Loucy (cell line): Measurements from ENCODE around the gene COX19.

Experiments
- H2AFZ ChIP-seq: fragments of 200-600 bp; sonication (generic); 2 replicates; pipeline ENCODE4 v1.6.0; 2016; ENCODE audit warnings: antibody characterized with exemption, mild to moderate bottlenecking, low read length, moderate library complexity
- H3F3A ChIP-seq: fragments of 200-600 bp; 2 replicates; pipeline ENCODE4 v1.6.0; 2016; ENCODE audit warnings: antibody characterized with exemption, low read depth, mild to moderate bottlenecking
- H3K27me3 ChIP-seq: fragments of 200-600 bp; sonication (generic); 2 replicates; pipeline ENCODE4 v1.6.1; 2014; ENCODE audit warnings: low read length, mild to moderate bottlenecking; ENCODE audit not compliant: insufficient read depth, poor library complexity, severe bottlenecking
- H3K36me3 ChIP-seq: fragments of 200-600 bp; sonication (generic); 2 replicates; pipeline ENCODE4 v1.6.1; 2016; ENCODE audit warnings: low read length; ENCODE audit not compliant: insufficient read depth
- H3K4me1 ChIP-seq: fragments of 200-600 bp; sonication (generic); 2 replicates; pipeline ENCODE4 v1.5.1; 2014; ENCODE audit warnings: low read length, mild to moderate bottlenecking; ENCODE audit not compliant: insufficient read depth, poor library complexity, severe bottlenecking
- H3K4me2 ChIP-seq: fragments of 200-600 bp; sonication (generic); 2 replicates; pipeline ENCODE4 v1.6.0; 2014; ENCODE audit warnings: antibody characterized with exemption, low read length, low read depth, mild to moderate bottlenecking; ENCODE audit not compliant: poor library complexity, severe bottlenecking
- H3K4me3 ChIP-seq: fragments of 200-600 bp; sonication (generic); 2 replicates; pipeline ENCODE4 v1.5.1; 2014; ENCODE audit warnings: low read length, mild to moderate bottlenecking, mixed read lengths; ENCODE audit not compliant: poor library complexity, severe bottlenecking
- H3K79me2 ChIP-seq: fragments of 200-600 bp; sonication (generic); 2 replicates; pipeline ENCODE4 v1.6.1; 2014; ENCODE audit warnings: low read length; ENCODE audit not compliant: insufficient read depth
- H3K9ac ChIP-seq: fragments of 200-600 bp; sonication (generic); 2 replicates; pipeline ENCODE4 v1.6.0; 2014; ENCODE audit warnings: mild to moderate bottlenecking, low read depth, low read length, moderate library complexity; ENCODE audit not compliant: poor library complexity, severe bottlenecking
- H3K9me2 ChIP-seq: fragments of 200-600 bp; sonication (generic); replicated peaks from 2 replicates; pipeline ENCODE4 v1.6.1; 2016; ENCODE audit warnings: low read depth, low read length, mixed read lengths
- H3K9me3 ChIP-seq: fragments of 200-600 bp; sonication (generic); 2 replicates; pipeline ENCODE4 v1.6.1; 2014; ENCODE audit warnings: mild to moderate bottlenecking, antibody characterized with exemption, low read length, low read depth; ENCODE audit not compliant: insufficient read depth
- H4K20me1 ChIP-seq: fragments of 200-600 bp; sonication (generic); 2 replicates; pipeline ENCODE4 v1.6.0; 2014; ENCODE audit warnings: antibody characterized with exemption, low read length, mild to moderate bottlenecking; ENCODE audit not compliant: insufficient read depth, poor library complexity, severe bottlenecking
- CTCF ChIP-seq: fragments of 200-600 bp; sonication (generic); conservative IDR thresholded peaks from 2 replicates; pipeline ENCODE4 v1.5.1; 2014; ENCODE audit warnings: mild to moderate bottlenecking, antibody characterized with exemption, low read length
- EZH2phosphoT487 ChIP-seq: fragments of 200-600 bp; IDR thresholded peaks from 2 replicates; pipeline ENCODE4 v1.6.1; 2018; ENCODE audit warnings: antibody characterized with exemption, mild to moderate bottlenecking, moderate library complexity, borderline replicate concordance

Gene COX19

GRCh38 chr7:988426-988911, 13.1 kb upstream of the COX19 start:
- peaks cover 20% of the 10 kb centered on the region for H3K4me1 ChIP-seq
- TF ChIP-seq EZH2phosphoT487 (no peak), CTCF (no peak)
- H3K4me2 ChIP-seq, result no peak overlapping the region
- no peaks in the 10 kb centered on the region for H3K9me2 ChIP-seq
- H3K4me3 ChIP-seq, result no peak overlapping the region
- H3K9me3 ChIP-seq, result no peaks in the 10 kb centered on the region
- H3K27me3 ChIP-seq, result no peaks in the 10 kb centered on the region
- H2AFZ ChIP-seq, result no peak overlapping the region
- H3K9ac ChIP-seq, result no peak overlapping the region
- no peaks in the 10 kb centered on the region for H3K79me2 ChIP-seq
- H4K20me1 ChIP-seq, result no peaks in the 10 kb centered on the region
- H3K36me3 ChIP-seq, result no peaks in the 10 kb centered on the region
- no peaks in the 10 kb centered on the region for H3F3A ChIP-seq

GRCh38 chr7:987909-988308, 12.6 kb upstream of the COX19 start:
- Histone ChIP-seq H3K36me3 (no peaks in the 10 kb centered on the region), H3F3A (no peaks in the 10 kb centered on the region), H3K4me1 (peaks cover 20% of the 10 kb centered on the region), H3K9me2 (no peaks in the 10 kb centered on the region), H3K27me3 (no peaks in the 10 kb centered on the region), H3K9me3 (no peaks in the 10 kb centered on the region), H2AFZ (no peak overlapping the region), H3K4me3 (no peak overlapping the region), H3K4me2 (no peak overlapping the region), H3K79me2 (no peaks in the 10 kb centered on the region), H3K9ac (no peak overlapping the region), H4K20me1 (no peaks in the 10 kb centered on the region)
- no peak for TF ChIP-seq CTCF
- no peak for TF ChIP-seq EZH2phosphoT487

- Histone ChIP-seq H3K4me3 (no peak overlapping the region), H3K4me2 (no peak overlapping the region), H3K9me2 (no peaks in the 10 kb centered on the region), H3F3A (no peaks in the 10 kb centered on the region), H3K79me2 (no peaks in the 10 kb centered on the region), H3K9me3 (no peaks in the 10 kb centered on the region), H4K20me1 (no peaks in the 10 kb centered on the region), H3K9ac (no peak overlapping the region), H2AFZ (no peak overlapping the region), H3K36me3 (no peaks in the 10 kb centered on the region), H3K27me3 (no peaks in the 10 kb centered on the region), H3K4me1 (peaks cover 26% of the 10 kb centered on the region)
- TF ChIP-seq CTCF, result no peak
- no peak for TF ChIP-seq EZH2phosphoT487
Measured at GRCh38 chr7:986766-987751, 11.7 kb upstream of the COX19 start.
